Globus pallidus (tissue), 1 donor: Measurements from ENCODE around the gene ZFYVE19.

Experiments used
- DNase-seq: peaks from one replicate; pipeline ENCODE4 v3.0.0-alpha.2; 2015; ENCODE audit warnings: low spot score

ZFYVE19 gene

GRCh38 chr15:40775740-40776536 is 31.0 kb upstream of the ZFYVE19 start:
- DNase-seq = no peak

- no peak for DNase-seq
Measured at GRCh38 chr15:40776537-40777141, 30.2 kb upstream of the ZFYVE19 start.

GRCh38 chr15:40782609-40783227 is 24.2 kb upstream of the ZFYVE19 start:
- DNase-seq = no peak

- DNase-seq = no peak
Measured at GRCh38 chr15:40785164-40785563, 21.7 kb upstream of the ZFYVE19 start.

DNA sequence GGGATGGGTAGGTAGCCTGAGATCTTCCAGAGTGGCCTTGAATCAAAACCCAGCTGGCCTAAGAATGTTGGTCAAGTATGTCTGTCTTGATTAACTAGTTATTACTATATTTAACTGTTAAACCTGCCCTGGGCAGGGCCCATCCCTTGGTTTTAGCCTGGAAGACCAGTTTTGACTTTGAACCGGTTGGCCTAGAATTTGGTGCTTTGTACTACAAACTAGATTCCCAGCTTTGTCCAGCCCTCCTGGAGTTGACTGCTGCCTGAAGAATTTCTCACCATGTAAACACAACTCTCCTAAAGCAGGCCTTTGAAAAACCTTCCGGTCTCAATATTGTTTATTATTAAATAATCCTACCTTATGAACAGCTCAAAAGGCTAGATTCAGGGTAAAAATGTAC is 21.1 kb upstream of the ZFYVE19 start:
- no peak for DNase-seq

- DNase-seq = no peak
Measured at GRCh38 chr15:40787344-40787841, 19.5 kb upstream of the ZFYVE19 start.

DNA sequence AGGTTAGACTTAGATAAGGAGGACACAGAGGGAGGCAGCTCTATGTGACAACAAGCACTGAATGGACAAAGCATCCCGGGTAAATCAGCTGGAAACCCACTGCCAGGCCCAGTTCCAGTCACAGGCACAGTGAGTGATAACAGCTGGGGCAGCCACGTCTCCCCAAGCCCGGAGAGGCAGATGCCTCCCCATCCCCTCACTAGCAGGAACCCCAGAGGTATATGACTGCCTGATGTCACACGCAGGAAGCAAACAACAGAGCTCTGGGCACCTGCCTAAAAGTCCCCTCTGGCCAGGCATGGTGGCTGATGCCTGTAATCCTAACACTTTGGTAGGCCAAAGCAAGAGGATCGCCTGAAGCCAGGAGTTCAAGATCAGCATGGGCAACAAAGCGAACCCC is 18.9 kb upstream of the ZFYVE19 start:
- DNase-seq = no peak

DNA sequence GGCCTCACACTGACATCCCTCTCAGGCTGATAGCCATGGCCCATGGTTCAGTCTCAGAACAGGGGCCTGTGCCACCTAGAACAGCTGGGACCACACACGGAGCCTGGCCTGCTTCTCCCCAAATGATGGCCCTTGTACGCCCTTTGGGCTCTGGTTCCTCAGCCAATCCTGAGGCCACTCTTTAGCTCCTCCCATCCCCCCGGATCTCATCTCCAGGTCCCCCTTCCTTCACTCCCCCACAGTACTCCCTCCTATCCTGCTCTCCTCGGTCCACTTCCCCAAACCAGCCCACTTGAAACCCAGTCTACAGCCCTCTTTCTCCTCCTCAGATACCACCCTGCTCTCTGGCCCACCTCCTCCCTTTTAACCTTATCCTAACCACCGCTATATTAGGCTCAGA is 17.8 kb upstream of the ZFYVE19 start:
- no peak for DNase-seq

DNA sequence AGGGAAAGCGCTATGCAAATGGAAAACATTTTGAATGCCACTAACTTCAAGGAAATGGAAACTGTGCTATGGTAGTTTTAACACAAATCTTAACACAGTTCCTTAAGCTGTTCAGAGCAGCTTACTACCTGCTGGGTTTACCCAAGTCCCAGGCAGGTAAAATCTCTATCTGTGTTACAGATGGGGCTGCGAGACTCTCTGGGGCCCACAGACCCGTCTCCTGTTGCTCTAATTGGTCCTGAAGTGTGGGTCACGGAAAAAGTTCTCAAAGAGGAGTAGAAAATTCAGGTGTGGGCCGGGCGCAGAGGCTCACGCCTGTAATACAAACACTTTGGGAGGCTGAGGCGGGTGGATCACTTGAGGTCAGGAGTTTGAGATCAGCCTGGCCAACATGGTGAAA is 16.9 kb upstream of the ZFYVE19 start:
- DNase-seq = no peak

GRCh38 chr15:40790718-40791117 is 16.2 kb upstream of the ZFYVE19 start:
- no peak for DNase-seq

- no peak for DNase-seq
Measured at GRCh38 chr15:40792394-40792793, 14.5 kb upstream of the ZFYVE19 start.

GRCh38 chr15:40793216-40793989 is 13.5 kb upstream of the ZFYVE19 start:
- DNase-seq = no peak

DNA sequence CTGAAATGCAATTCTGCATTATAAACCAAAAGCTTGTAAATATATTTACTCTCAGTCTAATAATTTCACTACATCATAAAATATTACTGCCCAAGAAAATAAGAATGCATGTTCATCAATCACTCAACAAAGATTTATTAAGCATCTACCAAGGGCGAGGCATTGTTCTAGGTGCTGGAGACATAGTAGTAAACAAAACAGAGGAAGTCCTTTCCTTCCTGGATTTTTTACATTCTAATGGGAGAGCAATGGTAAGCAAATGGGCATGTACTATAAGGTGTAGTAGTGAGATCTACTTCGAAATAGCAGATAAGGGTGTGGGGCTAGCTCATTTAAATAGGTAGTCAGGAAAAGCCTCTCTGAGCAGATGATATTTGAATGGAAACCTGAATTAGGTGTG is 10.8 kb upstream of the ZFYVE19 start:
- no peak for DNase-seq

DNA sequence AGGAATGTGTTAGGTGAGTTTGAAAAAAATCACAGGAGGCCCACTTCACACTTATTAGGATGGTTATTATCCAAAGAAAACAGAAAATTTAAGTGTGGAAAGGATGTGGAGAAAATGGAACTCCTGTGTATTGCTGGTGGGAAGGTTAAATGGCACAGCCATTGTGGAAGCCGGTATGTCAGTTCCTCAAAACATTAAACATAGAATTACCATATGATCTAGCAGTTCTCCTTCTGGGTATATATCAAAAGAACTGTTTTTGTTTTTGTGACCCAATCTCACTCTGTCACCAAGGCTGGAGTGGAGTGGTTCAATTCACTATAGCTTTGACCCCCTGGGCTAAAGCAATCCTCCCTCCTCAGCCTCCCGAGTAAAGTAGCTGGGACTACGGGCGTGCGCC is 10.4 kb upstream of the ZFYVE19 start:
- no peak for DNase-seq

- no peak for DNase-seq
Measured at GRCh38 chr15:40799523-40799922, 7.4 kb upstream of the ZFYVE19 start.

DNA sequence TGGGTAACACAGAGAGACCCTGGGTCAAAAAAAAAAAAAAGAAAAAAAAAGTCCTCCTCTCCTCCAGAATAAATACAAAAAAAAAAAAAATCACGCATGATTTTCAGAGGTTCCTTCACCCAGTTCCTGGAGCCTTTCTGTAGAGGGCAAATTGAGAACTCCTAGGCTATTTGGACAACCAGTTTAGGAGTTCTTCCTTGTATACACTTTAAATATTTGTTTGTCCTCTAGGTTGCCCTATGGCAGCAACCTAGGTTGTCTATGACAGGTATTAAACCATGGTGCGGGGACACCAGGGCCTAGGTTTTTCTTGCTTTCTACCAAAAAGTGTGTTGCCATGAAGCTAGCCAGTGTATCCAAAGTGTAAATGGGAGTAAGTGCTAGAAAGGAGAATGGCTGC is 3.8 kb upstream of the ZFYVE19 start:
- DNase-seq = no peak

DNA sequence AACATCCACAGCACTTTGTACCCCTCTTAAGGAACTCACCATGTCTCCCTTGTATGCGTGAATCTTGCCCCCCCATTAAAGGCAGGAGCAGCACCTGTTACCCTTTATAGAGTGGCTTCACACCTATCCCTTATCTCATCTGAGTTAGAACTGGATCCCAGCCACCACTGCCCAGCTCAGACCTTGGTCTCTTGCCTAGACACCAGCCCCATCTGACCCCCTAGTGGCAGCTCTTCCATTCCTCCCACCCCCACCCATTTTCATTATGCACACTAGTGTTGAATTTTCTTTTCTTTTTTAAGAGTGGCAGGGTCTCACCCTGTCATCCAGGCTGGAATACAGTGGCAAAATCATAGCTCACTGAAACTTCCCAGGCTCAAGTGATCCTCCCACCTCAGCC is 3.2 kb upstream of the ZFYVE19 start:
- DNase-seq = no peak

DNA sequence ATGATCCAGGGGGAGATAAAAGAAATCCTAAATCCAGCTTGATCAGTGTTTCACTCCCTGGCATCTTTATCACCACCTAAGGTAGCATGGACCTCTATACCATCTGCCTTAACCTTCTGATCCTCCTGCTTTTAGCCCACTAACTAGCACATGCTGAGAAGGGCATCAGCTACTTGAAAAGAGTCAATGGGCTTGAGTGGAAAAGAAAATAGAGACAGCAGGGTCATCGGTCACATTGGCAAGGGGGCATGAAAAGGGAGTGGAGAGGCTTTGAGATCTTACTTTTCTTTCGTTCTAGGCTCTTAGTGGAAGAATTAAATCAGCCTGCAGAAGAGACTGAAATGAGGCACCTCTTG is 239 bp upstream of the ZFYVE19 start:
- no peak for DNase-seq

GRCh38 chr15:40807888-40808461 is 1.1 kb downstream of the ZFYVE19 start:
- no peak for DNase-seq

GRCh38 chr15:40808861-40809450 is 2.1 kb downstream of the ZFYVE19 start:
- DNase-seq = no peak

GRCh38 chr15:40812721-40813425 is 6.0 kb downstream of the ZFYVE19 start:
- DNase-seq = no peak
